Measurements from ENCODE around the gene B4GALNT1. TPM values are rescaled to one million over a fixed set of nuclear protein-coding genes. Genes with fewer than 3 reads are reported as not detected.

The B4GALNT1 gene
- total and polyA plus RNA-seq, 9 of the 15 experiments (the other 6 are each of a cell fraction or from before 2014, with no cell fraction given), result 1.0 to 32.2 (median 9.8) TPM

GRCh38 chr12:57604992-57605810 lies 27.8 kb downstream of the B4GALNT1 start (continued):
- TF ChIP-seq, protein P1, sequence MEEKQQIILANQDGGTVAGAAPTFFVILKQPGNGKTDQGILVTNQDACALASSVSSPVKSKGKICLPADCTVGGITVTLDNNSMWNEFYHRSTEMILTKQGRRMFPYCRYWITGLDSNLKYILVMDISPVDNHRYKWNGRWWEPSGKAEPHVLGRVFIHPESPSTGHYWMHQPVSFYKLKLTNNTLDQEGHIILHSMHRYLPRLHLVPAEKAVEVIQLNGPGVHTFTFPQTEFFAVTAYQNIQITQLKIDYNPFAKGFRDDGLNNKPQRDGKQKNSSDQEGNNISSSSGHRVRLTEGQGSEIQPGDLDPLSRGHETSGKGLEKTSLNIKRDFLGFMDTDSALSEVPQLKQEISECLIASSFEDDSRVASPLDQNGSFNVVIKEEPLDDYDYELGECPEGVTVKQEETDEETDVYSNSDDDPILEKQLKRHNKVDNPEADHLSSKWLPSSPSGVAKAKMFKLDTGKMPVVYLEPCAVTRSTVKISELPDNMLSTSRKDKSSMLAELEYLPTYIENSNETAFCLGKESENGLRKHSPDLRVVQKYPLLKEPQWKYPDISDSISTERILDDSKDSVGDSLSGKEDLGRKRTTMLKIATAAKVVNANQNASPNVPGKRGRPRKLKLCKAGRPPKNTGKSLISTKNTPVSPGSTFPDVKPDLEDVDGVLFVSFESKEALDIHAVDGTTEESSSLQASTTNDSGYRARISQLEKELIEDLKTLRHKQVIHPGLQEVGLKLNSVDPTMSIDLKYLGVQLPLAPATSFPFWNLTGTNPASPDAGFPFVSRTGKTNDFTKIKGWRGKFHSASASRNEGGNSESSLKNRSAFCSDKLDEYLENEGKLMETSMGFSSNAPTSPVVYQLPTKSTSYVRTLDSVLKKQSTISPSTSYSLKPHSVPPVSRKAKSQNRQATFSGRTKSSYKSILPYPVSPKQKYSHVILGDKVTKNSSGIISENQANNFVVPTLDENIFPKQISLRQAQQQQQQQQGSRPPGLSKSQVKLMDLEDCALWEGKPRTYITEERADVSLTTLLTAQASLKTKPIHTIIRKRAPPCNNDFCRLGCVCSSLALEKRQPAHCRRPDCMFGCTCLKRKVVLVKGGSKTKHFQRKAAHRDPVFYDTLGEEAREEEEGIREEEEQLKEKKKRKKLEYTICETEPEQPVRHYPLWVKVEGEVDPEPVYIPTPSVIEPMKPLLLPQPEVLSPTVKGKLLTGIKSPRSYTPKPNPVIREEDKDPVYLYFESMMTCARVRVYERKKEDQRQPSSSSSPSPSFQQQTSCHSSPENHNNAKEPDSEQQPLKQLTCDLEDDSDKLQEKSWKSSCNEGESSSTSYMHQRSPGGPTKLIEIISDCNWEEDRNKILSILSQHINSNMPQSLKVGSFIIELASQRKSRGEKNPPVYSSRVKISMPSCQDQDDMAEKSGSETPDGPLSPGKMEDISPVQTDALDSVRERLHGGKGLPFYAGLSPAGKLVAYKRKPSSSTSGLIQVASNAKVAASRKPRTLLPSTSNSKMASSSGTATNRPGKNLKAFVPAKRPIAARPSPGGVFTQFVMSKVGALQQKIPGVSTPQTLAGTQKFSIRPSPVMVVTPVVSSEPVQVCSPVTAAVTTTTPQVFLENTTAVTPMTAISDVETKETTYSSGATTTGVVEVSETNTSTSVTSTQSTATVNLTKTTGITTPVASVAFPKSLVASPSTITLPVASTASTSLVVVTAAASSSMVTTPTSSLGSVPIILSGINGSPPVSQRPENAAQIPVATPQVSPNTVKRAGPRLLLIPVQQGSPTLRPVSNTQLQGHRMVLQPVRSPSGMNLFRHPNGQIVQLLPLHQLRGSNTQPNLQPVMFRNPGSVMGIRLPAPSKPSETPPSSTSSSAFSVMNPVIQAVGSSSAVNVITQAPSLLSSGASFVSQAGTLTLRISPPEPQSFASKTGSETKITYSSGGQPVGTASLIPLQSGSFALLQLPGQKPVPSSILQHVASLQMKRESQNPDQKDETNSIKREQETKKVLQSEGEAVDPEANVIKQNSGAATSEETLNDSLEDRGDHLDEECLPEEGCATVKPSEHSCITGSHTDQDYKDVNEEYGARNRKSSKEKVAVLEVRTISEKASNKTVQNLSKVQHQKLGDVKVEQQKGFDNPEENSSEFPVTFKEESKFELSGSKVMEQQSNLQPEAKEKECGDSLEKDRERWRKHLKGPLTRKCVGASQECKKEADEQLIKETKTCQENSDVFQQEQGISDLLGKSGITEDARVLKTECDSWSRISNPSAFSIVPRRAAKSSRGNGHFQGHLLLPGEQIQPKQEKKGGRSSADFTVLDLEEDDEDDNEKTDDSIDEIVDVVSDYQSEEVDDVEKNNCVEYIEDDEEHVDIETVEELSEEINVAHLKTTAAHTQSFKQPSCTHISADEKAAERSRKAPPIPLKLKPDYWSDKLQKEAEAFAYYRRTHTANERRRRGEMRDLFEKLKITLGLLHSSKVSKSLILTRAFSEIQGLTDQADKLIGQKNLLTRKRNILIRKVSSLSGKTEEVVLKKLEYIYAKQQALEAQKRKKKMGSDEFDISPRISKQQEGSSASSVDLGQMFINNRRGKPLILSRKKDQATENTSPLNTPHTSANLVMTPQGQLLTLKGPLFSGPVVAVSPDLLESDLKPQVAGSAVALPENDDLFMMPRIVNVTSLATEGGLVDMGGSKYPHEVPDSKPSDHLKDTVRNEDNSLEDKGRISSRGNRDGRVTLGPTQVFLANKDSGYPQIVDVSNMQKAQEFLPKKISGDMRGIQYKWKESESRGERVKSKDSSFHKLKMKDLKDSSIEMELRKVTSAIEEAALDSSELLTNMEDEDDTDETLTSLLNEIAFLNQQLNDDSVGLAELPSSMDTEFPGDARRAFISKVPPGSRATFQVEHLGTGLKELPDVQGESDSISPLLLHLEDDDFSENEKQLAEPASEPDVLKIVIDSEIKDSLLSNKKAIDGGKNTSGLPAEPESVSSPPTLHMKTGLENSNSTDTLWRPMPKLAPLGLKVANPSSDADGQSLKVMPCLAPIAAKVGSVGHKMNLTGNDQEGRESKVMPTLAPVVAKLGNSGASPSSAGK (IDR thresholded peaks at IDR 0.05), result no peak
- TF ChIP-seq, protein P2, sequence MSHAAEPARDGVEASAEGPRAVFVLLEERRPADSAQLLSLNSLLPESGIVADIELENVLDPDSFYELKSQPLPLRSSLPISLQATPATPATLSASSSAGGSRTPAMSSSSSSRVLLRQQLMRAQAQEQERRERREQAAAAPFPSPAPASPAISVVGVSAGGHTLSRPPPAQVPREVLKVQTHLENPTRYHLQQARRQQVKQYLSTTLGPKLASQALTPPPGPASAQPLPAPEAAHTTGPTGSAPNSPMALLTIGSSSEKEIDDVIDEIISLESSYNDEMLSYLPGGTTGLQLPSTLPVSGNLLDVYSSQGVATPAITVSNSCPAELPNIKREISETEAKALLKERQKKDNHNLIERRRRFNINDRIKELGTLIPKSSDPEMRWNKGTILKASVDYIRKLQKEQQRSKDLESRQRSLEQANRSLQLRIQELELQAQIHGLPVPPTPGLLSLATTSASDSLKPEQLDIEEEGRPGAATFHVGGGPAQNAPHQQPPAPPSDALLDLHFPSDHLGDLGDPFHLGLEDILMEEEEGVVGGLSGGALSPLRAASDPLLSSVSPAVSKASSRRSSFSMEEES (CRISPR knock-in tag; IDR thresholded peaks at IDR 0.05), result no peak
- TF ChIP-seq POLR2G (IDR thresholded peaks at IDR 0.05; ENCODE audit: low read depth, low read length), result 0 out of 2 replicates have a peak, but pooled peaks have one; percentile 1
